Measurements from ENCODE around the gene METTL15. TPM values are rescaled to one million over a fixed set of nuclear protein-coding genes. Genes with fewer than 3 reads are reported as not detected.
"Not testable (repeated sequence)": the region's sequence is repeated elsewhere in the genome, so short reads cannot be mapped to it uniquely, and the experiment has no call there.

METTL15 gene
- total RNA-seq, 1 donor from 2014 or later, result 27.9 TPM

DNA sequence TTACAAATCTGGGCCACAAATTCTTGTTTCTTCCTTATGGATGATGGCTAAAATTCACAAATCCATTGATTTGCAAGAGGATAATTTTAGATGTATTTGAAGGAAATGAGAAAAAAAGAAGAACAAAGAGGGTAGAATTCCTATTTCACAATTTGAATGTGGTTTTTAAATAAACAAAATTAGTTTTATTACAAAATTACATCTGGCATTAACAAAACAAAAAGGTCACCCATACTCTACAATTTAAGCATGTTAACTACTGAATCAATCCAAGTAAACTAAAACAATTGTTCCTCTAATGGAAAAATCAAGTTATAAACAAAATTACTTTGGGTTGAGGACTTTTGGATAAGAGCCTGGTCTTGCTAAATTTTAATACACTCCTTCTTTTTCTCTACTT is 242.0 kb downstream of the METTL15 start:
- no peak overlapping the region for H3K27ac ChIP-seq
- peaks cover 2% of the 10 kb centered on the region for H3K27me3 Mint-ChIP-seq (ENCODE audit: insufficient read depth, low read depth)
- TF ChIP-seq, protein P1, sequence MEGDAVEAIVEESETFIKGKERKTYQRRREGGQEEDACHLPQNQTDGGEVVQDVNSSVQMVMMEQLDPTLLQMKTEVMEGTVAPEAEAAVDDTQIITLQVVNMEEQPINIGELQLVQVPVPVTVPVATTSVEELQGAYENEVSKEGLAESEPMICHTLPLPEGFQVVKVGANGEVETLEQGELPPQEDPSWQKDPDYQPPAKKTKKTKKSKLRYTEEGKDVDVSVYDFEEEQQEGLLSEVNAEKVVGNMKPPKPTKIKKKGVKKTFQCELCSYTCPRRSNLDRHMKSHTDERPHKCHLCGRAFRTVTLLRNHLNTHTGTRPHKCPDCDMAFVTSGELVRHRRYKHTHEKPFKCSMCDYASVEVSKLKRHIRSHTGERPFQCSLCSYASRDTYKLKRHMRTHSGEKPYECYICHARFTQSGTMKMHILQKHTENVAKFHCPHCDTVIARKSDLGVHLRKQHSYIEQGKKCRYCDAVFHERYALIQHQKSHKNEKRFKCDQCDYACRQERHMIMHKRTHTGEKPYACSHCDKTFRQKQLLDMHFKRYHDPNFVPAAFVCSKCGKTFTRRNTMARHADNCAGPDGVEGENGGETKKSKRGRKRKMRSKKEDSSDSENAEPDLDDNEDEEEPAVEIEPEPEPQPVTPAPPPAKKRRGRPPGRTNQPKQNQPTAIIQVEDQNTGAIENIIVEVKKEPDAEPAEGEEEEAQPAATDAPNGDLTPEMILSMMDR (IDR thresholded peaks at IDR 0.05), result no peak
- TF ChIP-seq EZH2 (IDR thresholded peaks at IDR 0.05), result no peak
- no peak for TF ChIP-seq EZH2phosphoT487 (IDR thresholded peaks at IDR 0.05)

DNA sequence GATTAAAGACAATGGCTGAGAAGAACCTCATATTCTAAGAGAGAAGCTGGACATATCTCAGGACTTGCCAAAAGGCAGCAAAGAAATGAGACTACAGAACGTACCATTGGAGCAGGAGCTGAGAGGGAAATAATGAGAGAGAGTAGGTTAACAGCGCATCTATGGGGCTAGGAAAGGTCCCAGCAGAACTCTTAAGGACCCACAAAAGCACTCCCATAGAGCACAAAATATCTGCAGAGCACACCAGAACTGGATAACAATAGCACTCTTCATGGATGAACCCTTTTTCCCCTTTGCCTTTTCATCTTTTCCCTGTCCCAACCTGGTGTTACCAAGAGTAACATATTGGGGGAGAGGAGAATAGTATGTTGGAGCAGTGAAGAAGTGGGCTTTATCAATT is 245.8 kb downstream of the METTL15 start:
- Histone ChIP-seq H4K20me1 (ENCODE audit: low read depth) (no peaks in the 10 kb centered on the region), H3F3A (ENCODE audit: low read depth) (no peaks in the 10 kb centered on the region), H3K27ac (no peak overlapping the region), H3K4me2 (no peak overlapping the region), H3K27me3 (no peaks in the 10 kb centered on the region), H3K4me1 (no peaks in the 10 kb centered on the region), H3K36me3 (no peaks in the 10 kb centered on the region), H3K9ac (no peak overlapping the region), H3K79me2 (ENCODE audit: low read depth) (no peaks in the 10 kb centered on the region), H2AFZ (replicated peaks) (no peak overlapping the region), H3K4me3 (no peak overlapping the region), H3K9me3 (ENCODE audit: low read depth) (no peaks in the 10 kb centered on the region)
- TF ChIP-seq, protein P1 (IDR thresholded peaks at IDR 0.05), result no peak
- TF ChIP-seq EZH2 (IDR thresholded peaks at IDR 0.05) (no peak), EZH2phosphoT487 (IDR thresholded peaks at IDR 0.05) (no peak)
- no peaks in the 10 kb centered on the region for H3K36me3 Mint-ChIP-seq
- H3K27me3 Mint-ChIP-seq (ENCODE audit: insufficient read depth, low read depth), result no peaks in the 10 kb centered on the region
- no peak overlapping the region for H3K27ac Mint-ChIP-seq
- H3K4me1 Mint-ChIP-seq, result no peaks in the 10 kb centered on the region
- no peaks in the 10 kb centered on the region for H3K9me3 Mint-ChIP-seq
- no peak for DNase-seq (ENCODE audit: low spot score)
- H3K4me3 Mint-ChIP-seq, result no peak overlapping the region

More for the DNA sequence above, 242.0 kb downstream of the METTL15 start:
- Mint-ChIP-seq H3K4me3 (no peak overlapping the region), H3K4me1 (no peaks in the 10 kb centered on the region), H3K9me3 (no peaks in the 10 kb centered on the region), H3K27ac (no peak overlapping the region), H3K36me3 (no peaks in the 10 kb centered on the region)
- Histone ChIP-seq H3K4me2 (no peak overlapping the region), H3K4me1 (no peaks in the 10 kb centered on the region), H3K9me3 (ENCODE audit: low read depth) (no peaks in the 10 kb centered on the region), H3F3A (ENCODE audit: low read depth) (no peaks in the 10 kb centered on the region), H3K9ac (no peak overlapping the region), H3K36me3 (no peaks in the 10 kb centered on the region), H4K20me1 (ENCODE audit: low read depth) (no peaks in the 10 kb centered on the region), H3K27me3 (no peaks in the 10 kb centered on the region), H3K4me3 (no peak overlapping the region), H3K79me2 (ENCODE audit: low read depth) (no peaks in the 10 kb centered on the region), H2AFZ (replicated peaks) (no peak overlapping the region)
- DNase-seq (ENCODE audit: low spot score), result no peak

DNA sequence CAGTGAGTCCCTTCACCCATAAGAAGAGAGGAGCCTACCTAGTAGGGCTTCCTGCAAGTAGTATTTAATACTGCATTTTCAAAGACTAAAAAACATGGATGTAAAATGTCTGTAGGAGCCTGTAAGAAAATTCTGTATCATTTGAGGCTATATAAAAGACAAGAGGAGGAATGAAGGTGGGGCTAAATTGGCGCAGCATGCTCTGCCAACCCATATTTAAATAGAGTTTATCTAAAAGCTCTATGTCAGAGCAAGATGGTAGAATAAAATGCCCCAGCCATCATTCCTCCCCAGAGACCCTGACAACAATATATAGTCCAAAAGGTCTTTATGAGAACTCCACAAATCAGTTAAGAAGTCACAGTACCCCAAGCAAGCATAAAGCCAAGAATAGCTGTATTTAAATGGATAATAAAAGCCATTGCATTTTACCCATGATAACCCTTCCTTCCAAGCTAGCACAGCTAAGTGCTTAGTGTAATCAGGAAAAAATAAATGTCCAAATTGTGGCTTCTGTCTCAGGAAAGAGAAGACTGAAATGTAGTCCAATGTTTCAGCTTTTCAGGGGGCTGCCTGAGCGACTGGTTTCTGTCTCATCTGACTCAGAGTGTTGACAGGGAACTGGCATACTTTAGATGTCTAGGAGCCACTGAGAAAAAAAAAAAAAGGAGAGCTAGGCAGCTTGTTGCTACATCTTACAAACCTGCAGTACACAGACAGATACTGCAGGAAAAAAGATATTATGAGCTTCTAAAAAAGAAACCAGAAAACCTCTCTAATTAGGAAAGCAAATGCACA is 258.6 kb downstream of the METTL15 start:
- Histone ChIP-seq H3K27me3 (no peaks in the 10 kb centered on the region), H3K79me2 (ENCODE audit: low read depth) (no peaks in the 10 kb centered on the region), H3K9me3 (ENCODE audit: low read depth) (no peaks in the 10 kb centered on the region), H4K20me1 (ENCODE audit: low read depth) (no peaks in the 10 kb centered on the region), H3F3A (ENCODE audit: low read depth) (no peaks in the 10 kb centered on the region), H3K4me2 (no peak overlapping the region), H3K36me3 (no peaks in the 10 kb centered on the region), H3K4me1 (no peaks in the 10 kb centered on the region), H3K4me3 (no peak overlapping the region), H2AFZ (replicated peaks) (no peak overlapping the region), H3K9ac (no peak overlapping the region), H3K27ac (no peak overlapping the region)
- TF ChIP-seq EZH2phosphoT487 (IDR thresholded peaks at IDR 0.05) (no peak), EZH2 (IDR thresholded peaks at IDR 0.05) (no peak)
- TF ChIP-seq, protein P1 (IDR thresholded peaks at IDR 0.05), result no peak
- peaks cover 11% of the 10 kb centered on the region for H3K36me3 Mint-ChIP-seq
- H3K9me3 Mint-ChIP-seq, result peaks cover 18% of the 10 kb centered on the region
- no peak overlapping the region for H3K27ac Mint-ChIP-seq
- DNase-seq (ENCODE audit: low spot score), result no peak
- no peaks in the 10 kb centered on the region for H3K27me3 Mint-ChIP-seq (ENCODE audit: insufficient read depth, low read depth)
- H3K4me1 Mint-ChIP-seq, result no peaks in the 10 kb centered on the region
- H3K4me3 Mint-ChIP-seq, result no peak overlapping the region

DNA sequence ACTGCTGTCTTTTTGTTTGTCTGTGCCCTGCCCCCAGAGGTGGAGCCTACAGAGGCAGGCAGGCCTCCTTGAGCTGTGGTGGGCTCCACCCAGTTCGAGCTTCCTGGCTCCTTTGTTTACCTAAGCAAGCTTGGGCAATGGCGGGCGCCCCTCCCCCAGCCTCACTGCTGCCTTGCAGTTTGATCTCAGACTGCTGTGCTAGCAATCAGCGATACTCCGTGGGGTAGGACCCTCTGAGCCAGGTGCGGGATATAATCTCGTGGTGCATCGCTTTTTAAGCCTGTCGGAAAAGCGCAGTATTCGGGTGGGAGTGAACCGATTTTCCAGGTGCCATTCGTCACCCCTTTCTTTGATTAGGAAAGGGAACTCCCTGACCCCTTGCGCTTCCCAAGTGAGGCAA is 269.9 kb downstream of the METTL15 start:
- not testable (repeated sequence) for H4K20me1 ChIP-seq (ENCODE audit: low read depth); H3K27ac ChIP-seq; H3K79me2 ChIP-seq (ENCODE audit: low read depth); H3K4me2 ChIP-seq; H3K9me3 ChIP-seq (ENCODE audit: low read depth); H3K9ac ChIP-seq; H2AFZ ChIP-seq (replicated peaks); H3K4me1 ChIP-seq; H3K4me3 ChIP-seq; H3K36me3 ChIP-seq; H3K4me1 Mint-ChIP-seq; DNase-seq (ENCODE audit: low spot score); H3F3A ChIP-seq (ENCODE audit: low read depth); H3K27me3 Mint-ChIP-seq (ENCODE audit: insufficient read depth, low read depth); H3K9me3 Mint-ChIP-seq; H3K27ac Mint-ChIP-seq; H3K36me3 Mint-ChIP-seq; H3K4me3 Mint-ChIP-seq; H3K27me3 ChIP-seq

Measured in neural progenitor cell (in vitro differentiated cells).